HG03575 (cell line): Measurements from ENCODE around the gene PRKAG2.

Experiments used
- ATAC-seq: cut with Tn5 transposase; IDR thresholded peaks from one replicate; pipeline ENCODE4 v1.9.1; 2021; ENCODE audit not compliant: unreplicated experiment, insufficient number of reproducible peaks, low FRiP score; ENCODE audit errors: extremely low read depth

Gene PRKAG2

DNA sequence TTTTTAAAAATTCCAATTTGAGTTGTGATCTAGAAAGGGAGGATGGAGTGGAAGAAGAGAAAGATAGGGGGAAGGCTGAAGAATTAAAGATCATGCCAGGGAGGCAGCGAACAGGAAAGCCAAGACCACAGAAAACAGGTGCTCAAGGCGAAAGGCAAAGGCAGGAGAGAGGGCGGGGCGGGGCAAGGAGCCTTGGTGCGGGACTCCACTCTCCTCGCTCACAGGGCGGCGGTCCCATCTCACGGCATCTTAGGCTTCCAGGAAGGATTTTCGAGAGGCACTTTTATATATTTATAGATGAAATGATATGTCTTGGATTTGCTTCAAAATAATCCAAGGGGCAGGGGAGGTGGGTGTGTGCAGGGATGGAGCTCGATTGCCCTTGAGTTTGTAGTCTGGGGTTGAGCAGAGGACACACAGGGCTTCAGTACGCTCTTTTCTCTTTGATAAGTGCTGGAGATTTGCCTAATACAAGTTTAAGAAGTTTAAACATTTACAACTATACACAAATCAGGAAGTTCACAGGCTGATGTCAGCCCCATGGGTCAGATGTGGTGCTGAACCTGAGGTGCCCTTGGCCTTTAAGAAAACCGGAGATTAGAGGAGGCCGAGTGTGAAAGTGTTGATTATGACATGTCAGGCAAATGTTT is 161.1 kb downstream of the PRKAG2 start:
- no peak for ATAC-seq

DNA sequence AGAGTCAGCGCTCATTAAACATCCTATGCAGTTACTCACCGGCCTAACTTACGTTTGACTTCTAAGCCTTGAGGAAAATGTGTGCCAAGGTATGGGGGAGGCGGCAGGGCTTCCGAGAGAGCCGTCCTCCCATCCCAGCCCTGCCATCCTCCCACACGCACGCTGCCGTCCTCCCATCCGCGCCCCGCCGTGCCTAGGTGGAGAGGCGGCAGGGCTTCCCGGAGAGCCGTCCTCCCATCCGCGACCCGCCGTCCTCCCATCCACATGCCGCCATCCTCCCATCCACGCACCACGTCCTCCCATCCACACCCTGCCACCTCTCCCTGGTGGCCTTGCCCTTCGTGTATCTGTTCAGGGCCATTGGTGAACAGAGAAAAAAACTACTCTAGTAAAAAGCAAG is 162.7 kb downstream of the PRKAG2 start:
- no peak for ATAC-seq

DNA sequence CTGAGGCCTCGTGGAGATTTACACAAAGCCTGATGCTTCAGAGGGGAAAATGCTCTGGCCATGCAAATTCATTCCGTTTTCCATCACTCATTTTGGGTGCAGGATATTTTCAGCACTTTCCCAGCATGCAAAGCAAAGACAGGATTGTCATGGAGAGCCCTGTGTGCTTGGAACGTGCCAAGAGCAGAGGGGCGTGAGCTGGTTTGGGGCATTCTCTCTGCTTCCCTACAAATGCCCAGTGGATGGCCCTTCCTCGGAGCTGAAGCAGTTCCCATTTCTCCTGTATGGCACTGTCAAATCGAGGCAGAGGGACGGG is 164.1 kb downstream of the PRKAG2 start:
- ATAC-seq = no peak

DNA sequence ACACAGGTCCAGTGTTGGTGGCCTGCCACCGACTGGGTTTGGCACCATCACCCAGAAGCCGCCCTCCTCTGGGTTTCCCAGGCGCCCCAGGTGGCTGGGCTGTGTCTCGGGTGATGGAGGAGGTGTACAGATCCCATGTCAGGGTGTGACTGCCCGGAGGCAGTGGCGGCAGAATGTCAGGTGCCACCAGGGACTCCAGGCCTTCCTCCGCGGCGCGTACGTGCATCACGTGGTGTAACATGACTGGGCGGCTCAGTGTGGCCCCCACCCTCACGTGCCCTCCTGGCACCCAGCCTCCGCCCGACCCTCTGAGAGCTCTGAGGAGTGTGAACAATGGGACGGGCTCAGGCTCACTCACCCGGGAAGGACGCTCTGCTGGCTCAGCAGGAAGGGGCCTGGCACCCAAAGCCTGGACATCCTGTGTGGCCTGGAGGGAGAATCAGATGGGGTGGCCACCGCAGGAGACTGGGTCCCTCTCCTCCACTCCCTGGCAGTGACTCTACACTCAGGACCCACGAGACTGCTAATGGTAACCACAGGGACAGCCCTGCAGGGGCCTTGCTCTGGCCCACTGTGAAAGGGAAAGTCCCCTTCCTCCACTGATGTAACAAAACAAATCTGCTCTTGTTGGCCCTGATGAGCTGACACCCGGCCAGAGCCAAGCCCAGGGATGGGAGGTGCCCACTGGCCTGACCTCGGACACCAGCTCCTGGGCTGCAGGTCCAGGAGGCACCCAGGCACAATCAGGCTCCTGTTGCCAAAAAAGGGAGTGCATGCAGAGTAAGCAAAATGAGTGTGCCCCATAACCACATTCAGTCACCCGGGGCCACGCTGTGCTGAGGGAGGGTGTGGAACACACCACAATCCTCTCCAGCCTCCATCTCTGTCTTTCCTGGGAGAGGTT is 164.8 kb downstream of the PRKAG2 start:
- ATAC-seq = no peak

DNA sequence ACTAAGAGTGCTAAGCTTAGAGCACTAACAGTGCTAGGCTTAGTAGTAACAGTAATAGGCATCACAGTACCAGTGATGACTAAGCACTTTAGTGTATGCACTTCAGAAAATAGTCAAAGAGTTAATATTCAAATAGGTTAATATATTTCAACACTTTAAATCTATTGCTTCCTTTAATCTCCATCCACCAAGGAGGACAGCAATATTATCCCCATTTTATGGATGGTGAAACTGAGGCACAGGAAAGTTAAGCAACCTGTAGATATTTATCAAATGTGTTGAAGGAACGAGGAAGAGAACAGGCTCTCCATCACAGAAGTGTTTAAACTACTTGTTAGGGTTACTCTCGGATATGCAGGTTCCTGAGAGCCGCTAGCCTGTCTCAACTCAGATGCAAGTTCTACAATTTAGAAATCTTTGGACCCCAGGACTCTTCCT is 165.5 kb downstream of the PRKAG2 start:
- no peak for ATAC-seq

DNA sequence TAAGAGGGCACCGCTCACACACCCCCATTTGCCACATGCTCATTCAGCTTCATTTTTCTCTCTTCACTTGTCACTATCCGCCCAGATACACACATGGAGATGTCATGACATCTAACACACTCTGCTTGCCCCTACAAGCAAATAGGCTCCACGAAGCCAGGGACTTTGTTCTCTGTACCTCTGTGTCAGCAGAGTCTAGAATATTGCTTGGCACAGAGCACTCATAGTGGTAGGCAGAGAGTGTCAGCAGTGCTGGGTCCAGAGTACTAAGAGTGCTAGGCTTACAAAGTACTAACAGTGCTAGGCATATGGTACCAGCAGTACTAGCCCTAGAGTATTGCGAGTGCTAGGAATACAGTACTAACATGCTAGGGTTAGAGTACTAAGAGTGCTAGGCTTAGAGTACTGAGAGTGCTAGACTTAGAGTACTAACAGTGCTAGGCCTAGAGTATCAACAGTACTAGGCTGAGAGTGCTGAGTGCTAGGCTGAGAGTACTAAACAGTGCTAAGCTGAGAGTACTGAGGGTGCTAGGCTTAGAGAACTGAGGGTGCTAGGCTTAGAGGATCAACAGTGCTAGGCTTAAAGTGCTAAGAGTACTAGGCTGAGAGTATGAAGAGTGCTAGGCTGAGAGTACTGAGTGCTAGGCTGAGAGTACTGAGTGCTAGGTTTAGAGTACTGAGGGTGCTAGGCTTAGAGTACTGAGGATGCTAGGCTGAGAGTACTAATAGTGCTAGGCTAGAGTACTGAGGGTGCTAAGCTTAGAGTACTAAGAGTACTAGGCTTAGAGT is 166.1 kb downstream of the PRKAG2 start:
- no peak for ATAC-seq

DNA sequence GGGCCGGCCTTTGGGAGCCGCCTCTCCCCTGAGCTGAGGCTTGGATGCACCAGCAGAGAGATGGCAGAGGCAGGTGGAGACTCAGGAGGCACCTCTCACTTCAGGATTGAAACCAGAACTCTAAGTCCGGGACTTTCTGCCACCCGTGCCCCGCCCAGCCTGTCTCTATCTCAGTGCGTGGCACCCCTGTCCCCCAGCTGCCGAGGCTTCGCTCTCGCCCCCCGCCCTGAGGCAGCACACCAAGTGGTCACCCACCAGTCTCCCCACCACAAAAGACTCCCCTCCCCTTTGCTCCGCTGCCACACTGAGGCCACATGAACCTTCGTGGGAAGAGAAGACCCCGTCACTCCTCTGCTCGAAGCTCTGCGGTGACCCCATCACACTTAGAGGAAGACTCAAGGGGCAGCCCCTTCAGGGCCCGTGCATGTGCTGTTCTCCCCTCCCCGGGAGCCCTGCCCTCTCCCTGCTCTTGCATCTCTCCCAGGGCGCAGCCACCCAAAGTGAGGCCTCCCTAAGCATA is 166.7 kb downstream of the PRKAG2 start:
- ATAC-seq = no peak

DNA sequence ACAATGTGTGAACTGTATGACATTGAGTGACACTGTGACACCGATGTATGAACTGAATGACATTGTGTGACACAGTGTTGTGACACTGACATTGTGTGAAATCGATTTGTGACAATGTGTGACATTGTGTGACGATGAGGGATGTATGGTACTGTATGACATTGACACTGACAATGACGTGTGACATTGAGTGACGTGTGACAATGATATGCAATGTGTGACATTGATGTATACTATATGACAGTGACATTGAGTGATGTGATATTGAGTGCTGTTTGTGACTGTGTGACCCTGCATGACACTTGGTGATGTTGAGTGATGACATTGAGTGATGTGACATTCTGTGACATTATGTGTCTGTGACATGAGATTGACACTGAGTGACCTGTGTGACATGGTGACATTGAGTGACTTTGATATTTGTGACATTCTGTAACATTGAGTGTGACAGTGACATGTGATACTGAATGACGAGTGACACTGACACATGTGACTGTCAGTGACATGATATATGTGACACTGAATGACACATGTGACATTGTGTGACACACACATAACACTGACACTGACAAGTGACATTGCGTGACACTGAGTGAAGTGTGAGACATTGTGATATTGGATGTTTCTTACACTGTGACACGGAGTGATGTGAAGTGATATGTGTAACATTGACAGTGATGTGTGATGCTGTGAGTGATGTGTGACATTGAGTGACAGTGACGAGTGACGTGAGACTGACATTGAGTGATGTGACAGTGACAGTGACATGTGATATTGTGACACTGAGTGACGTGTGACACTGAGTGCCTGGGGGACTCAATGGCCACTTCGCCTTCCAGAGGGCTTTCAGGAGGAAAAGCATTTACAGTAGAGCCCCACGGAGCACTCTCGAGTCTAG is 167.5 kb downstream of the PRKAG2 start:
- no peak for ATAC-seq

DNA sequence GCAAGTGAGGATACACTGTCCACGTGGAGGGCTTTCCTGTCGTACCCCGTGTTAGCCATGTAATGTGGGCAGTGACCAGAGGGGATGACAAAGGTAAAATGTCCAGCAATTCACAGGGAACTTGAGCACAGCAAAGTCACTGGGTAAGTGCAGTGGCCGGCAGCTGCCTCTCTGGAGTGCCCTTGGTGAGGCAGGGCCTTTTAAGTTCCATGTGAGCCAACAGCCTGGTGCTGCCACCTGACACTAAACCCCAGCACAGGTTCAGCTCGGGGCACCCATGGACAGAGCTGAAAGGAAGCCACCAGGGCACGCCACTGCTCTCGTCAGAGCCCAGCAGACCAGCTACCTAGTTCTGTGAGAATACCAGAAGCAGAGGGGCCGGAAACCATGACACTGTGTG is 168.3 kb downstream of the PRKAG2 start:
- ATAC-seq = no peak

DNA sequence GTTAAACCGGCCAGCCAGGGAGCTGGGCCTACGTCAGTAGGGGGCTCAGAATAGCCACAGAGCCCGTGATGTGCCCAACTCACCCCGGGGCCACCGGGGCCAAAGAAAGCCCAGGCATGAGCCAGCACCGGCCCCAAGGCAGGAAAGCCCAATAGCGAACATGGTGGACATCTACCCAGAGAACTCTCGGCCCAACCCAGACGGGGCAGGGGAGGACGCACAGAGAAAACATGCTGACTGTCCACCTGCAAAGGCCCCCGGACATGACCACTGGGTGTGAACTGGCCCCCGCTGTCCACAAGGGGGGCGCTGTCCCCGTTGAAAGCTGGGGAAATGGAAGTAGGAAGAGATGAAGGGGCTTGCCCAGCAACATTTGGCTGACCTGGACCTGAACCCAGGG is 169.2 kb downstream of the PRKAG2 start:
- ATAC-seq = no peak

DNA sequence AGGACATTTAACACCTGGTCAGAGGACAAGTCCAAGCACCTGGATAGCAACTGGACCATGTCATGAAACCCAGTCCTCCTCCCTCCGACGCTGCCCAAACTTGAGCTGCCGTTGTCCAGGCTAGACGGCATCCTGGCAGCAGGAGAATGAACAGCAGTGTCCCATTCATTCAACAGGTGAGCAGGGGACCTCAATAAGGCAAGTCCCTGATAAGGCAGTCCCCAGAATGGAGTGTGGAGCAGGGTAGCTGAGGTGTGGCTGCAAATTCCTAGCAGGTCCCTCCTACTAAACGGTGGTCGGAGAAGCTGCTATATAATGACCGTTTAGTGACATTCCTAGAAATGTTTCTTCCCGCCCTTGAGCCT is 169.8 kb downstream of the PRKAG2 start:
- no peak for ATAC-seq

DNA sequence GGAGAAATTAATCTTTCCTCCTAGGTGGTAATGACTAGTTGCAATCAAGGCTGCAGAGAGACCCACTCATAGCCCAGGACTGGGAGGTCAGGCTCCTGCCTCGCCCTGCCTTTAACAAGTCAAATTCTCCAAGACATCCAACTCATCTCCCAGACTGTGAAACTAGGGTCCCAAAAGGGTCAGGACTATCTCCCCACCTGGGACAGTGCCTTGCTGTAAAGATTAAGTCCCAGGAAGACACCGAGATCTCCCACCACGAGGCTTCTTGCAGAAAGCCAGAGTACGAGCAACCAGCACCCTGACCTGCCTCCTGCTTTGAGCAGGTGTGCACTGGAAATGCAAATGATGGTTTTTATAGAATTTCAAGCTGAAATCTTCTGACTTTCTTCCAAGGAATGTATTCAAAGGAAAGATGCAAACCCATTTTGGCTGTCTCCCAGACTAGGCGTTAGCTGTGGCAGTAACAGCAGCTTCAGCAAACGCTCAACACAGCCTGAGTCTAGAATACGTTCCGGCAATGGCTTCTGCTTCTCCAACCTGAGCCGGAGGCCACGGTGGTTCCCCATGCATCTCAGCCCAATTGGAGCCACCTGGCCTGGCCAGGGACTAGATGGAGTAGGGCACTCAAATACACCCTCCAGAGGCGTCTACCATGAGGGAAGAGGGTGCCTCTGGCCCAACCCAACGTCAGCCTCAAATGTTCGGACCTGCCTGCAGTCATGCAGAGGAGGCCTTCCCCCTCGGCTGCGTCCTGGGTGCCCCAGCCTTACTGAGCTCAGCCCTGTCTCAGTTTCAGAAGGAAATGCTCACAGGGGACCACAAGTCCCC is 170.4 kb downstream of the PRKAG2 start:
- ATAC-seq = no peak

DNA sequence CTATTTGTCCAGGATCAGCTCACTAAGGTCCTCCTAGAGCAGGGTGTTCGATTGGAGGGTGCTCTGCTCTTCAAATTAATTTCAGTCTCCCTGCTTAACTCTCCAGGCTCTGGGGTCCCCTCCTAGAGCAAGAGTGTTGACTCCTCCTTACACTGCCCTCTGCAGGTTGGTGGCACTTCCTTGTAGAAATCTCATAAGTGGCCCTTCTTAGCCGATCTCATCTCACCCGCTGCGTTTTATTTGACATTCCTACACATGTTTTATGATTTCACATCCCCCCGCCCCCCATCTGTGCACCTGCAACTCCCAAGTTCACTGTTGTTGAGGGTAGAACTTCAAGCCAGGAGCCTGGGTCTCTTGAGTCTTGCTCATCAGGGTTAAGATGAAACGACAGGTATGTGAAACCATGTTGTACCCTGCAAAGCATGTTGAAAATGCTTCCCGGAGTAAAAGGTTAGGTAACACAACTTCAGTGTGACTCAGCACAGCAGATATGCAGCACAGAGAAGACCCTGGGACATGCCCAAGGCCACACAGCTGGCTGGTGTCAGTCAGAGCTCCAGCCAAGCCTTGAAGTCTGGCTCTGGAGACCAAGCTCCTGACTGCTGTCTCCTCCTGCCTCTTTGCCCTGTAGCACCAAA is 171.2 kb downstream of the PRKAG2 start:
- ATAC-seq = no peak

DNA sequence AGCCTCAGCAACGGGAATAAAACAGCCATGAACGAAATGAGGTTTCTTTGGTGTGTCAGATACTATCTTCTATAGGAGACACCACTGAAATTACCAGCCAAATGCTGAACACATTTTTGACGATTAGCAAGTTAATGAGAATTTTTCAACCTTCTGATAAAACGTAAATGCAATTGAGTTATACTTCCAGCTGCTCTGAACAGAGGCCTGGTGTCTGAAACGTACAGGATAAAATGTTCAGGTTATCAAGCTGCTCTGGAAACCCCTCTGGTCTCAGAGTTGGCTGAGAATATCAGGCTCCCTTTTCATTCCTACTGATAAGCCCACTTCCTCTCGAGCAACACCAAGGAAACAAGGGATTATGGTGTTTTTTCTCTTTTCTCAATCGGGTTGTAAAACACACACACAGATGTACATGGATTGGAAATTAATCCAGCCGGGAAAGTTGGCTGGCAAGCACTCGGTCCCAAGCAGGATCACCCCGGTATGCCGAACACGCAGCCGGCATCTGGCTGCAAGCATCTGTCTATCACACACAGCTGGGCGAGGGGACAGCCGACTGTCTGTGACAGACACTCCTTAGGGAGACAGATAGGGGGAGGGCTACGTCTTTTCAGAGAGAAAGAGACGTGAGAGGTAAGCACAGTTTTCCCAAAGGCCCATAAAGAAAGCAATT is 171.8 kb downstream of the PRKAG2 start:
- ATAC-seq = no peak

DNA sequence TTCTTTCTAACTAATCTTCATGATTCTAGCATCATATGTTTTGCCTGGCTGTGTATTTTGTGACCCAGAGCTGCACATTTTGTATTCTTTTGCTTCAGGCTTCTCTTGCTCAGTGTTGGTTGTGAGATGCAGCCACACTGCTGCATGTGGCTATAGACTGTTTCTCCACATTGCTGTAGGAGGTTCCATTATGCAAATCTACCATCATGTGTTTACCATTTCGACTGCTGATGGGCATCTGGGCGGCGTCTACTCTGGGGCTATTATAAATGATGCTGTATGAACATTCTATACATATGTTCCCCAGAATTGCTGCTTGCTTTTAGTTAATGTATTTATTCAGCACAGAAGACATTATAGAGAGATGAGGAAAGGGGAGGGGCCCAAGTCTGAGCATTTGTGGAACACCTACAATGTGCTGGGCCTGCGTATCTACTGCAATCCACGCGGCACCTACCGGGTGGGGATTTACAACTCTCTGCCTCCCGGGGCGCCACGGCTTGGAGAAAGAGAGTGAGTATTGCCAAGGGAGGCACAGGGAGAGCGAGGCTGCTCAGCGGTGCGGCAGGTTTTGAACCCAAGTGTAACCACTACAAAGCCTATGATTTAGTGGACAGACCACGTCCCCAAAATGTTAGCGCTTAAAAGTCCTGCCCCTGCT is 172.5 kb downstream of the PRKAG2 start:
- no peak for ATAC-seq

DNA sequence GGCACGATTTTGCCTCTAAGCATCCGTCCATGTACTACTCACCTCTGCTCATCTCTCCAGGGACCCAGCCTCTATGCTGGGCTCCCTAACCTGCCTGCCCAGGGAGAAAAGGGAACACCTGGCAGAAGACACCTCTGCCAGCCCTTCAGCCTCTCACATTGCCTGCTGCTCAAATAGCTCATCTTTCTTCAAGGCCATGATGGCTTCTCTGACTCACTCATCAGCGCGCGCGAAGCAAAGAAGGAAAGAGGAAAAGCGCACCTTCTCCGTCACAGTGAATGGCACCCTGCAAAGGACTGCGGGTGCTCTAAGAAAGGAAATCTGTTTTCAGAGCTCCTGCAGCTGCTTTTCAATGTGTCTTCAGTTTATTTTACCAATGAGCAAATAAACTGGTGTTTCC is 174.0 kb downstream of the PRKAG2 start:
- ATAC-seq = no peak
